ENCODE measurements around the gene ZNF678. TPM values are rescaled to one million over a fixed set of nuclear protein-coding genes. Genes with fewer than 3 reads are reported as not detected.

The ZNF678 gene
- total RNA-seq, 1 donor from 2014 or later, result 19.5 TPM

- no peaks in the 10 kb centered on the region for H3K9me3 Mint-ChIP-seq (ENCODE audit: unreplicated experiment)
- peaks cover 4% of the 10 kb centered on the region for H3K27me3 Mint-ChIP-seq (ENCODE audit: unreplicated experiment)
- H3K27ac Mint-ChIP-seq (ENCODE audit: unreplicated experiment), result peak overlapping the region; percentile 54
- H3K4me1 Mint-ChIP-seq (ENCODE audit: unreplicated experiment), result no peaks in the 10 kb centered on the region
- H3K36me3 Mint-ChIP-seq (ENCODE audit: low read depth, unreplicated experiment), result peaks cover 57% of the 10 kb centered on the region
- DNase-seq (ENCODE audit: low spot score), result no peak
- TF ChIP-seq CTCF (IDR thresholded peaks at IDR 0.05; ENCODE audit: unreplicated experiment), result no peak
- H3K4me3 Mint-ChIP-seq (ENCODE audit: unreplicated experiment), result no peak overlapping the region
Measured at GRCh38 chr1:227613526-227613925, 50.2 kb downstream of the ZNF678 start.

GRCh38 chr1:227621211-227621610, 57.9 kb downstream of the ZNF678 start:
- TF ChIP-seq CTCF (IDR thresholded peaks at IDR 0.05; ENCODE audit: unreplicated experiment), result no peak
- Mint-ChIP-seq H3K9me3 (ENCODE audit: unreplicated experiment) (peaks cover 21% of the 10 kb centered on the region), H3K4me3 (ENCODE audit: unreplicated experiment) (peak overlapping the region; percentile 37), H3K36me3 (ENCODE audit: low read depth, unreplicated experiment) (peaks cover 61% of the 10 kb centered on the region), H3K27me3 (ENCODE audit: unreplicated experiment) (peaks cover 4% of the 10 kb centered on the region), H3K4me1 (ENCODE audit: unreplicated experiment) (no peaks in the 10 kb centered on the region), H3K27ac (ENCODE audit: unreplicated experiment) (no peak overlapping the region)
- DNase-seq (ENCODE audit: low spot score), result no peak

GRCh38 chr1:227622739-227623475, 59.6 kb downstream of the ZNF678 start:
- no peak for TF ChIP-seq CTCF (IDR thresholded peaks at IDR 0.05; ENCODE audit: unreplicated experiment)
- Mint-ChIP-seq H3K4me1 (ENCODE audit: unreplicated experiment) (no peaks in the 10 kb centered on the region), H3K9me3 (ENCODE audit: unreplicated experiment) (peaks cover 23% of the 10 kb centered on the region), H3K27ac (ENCODE audit: unreplicated experiment) (no peak overlapping the region), H3K27me3 (ENCODE audit: unreplicated experiment) (no peaks in the 10 kb centered on the region), H3K36me3 (ENCODE audit: low read depth, unreplicated experiment) (peaks cover 64% of the 10 kb centered on the region), H3K4me3 (ENCODE audit: unreplicated experiment) (no peak overlapping the region)
- DNase-seq (ENCODE audit: low spot score), result no peak

- peaks cover 4% of the 10 kb centered on the region for H3K27me3 Mint-ChIP-seq (ENCODE audit: unreplicated experiment)
- no peak for DNase-seq (ENCODE audit: low spot score)
- peaks cover 8% of the 10 kb centered on the region for H3K9me3 Mint-ChIP-seq (ENCODE audit: unreplicated experiment)
- H3K27ac Mint-ChIP-seq (ENCODE audit: unreplicated experiment), result no peak overlapping the region
- H3K4me1 Mint-ChIP-seq (ENCODE audit: unreplicated experiment), result no peaks in the 10 kb centered on the region
- no peak overlapping the region for H3K4me3 Mint-ChIP-seq (ENCODE audit: unreplicated experiment)
- peaks cover 65% of the 10 kb centered on the region for H3K36me3 Mint-ChIP-seq (ENCODE audit: low read depth, unreplicated experiment)
- no peak for TF ChIP-seq CTCF (IDR thresholded peaks at IDR 0.05; ENCODE audit: unreplicated experiment)
Measured at GRCh38 chr1:227632325-227632724, 69.0 kb downstream of the ZNF678 start.

GRCh38 chr1:227635596-227635995, 72.2 kb downstream of the ZNF678 start:
- H3K9me3 Mint-ChIP-seq (ENCODE audit: unreplicated experiment), result peaks cover 20% of the 10 kb centered on the region
- peaks cover 3% of the 10 kb centered on the region for H3K27me3 Mint-ChIP-seq (ENCODE audit: unreplicated experiment)
- H3K4me1 Mint-ChIP-seq (ENCODE audit: unreplicated experiment), result no peaks in the 10 kb centered on the region
- peak overlapping the region; percentile 70 for H3K4me3 Mint-ChIP-seq (ENCODE audit: unreplicated experiment)
- no peak for DNase-seq (ENCODE audit: low spot score)
- H3K36me3 Mint-ChIP-seq (ENCODE audit: low read depth, unreplicated experiment), result peaks cover 58% of the 10 kb centered on the region
- TF ChIP-seq CTCF (IDR thresholded peaks at IDR 0.05; ENCODE audit: unreplicated experiment), result no peak
- H3K27ac Mint-ChIP-seq (ENCODE audit: unreplicated experiment), result no peak overlapping the region

All from endothelial cell (in vitro differentiated cells).